Trophoblast cell (in vitro differentiated cells and primary cell): ENCODE measurements around the gene GKN2. TPM values are rescaled to one million over a fixed set of nuclear protein-coding genes. Genes with fewer than 3 reads are reported as not detected.

Source experiments
- DNase-seq, 2 donors: peaks; one replicate each; pipeline ENCODE4 v3.0.0-alpha.2; 2016
- H2AFZ ChIP-seq: 2 replicates; pipeline ENCODE4 v1.6.1; 2013; ENCODE audit warnings: low read length, moderate library complexity, mild to moderate bottlenecking; ENCODE audit not compliant: insufficient read depth, poor library complexity
- H2AK5ac ChIP-seq: 2 replicates; pipeline ENCODE4 v1.6.1; 2013; ENCODE audit warnings: mild to moderate bottlenecking, low read length
- H2BK120ac ChIP-seq: 2 replicates; pipeline ENCODE4 v1.6.1; 2013; ENCODE audit warnings: low read length, mild to moderate bottlenecking, moderate library complexity; ENCODE audit not compliant: insufficient read depth, poor library complexity
- H2BK12ac ChIP-seq: 2 replicates; pipeline ENCODE4 v1.6.1; 2013; ENCODE audit warnings: mild to moderate bottlenecking, low read length, moderate library complexity
- H2BK5ac ChIP-seq: 2 replicates; pipeline ENCODE4 v1.6.1; 2013; ENCODE audit warnings: low read length, low read depth, moderate library complexity, mild to moderate bottlenecking; ENCODE audit not compliant: poor library complexity
- H3K14ac ChIP-seq: 2 replicates; pipeline ENCODE4 v1.6.1; 2013; ENCODE audit warnings: mild to moderate bottlenecking, low read length
- H3K18ac ChIP-seq: 2 replicates; pipeline ENCODE4 v1.6.1; 2013; ENCODE audit warnings: mild to moderate bottlenecking, low read length
- H3K23ac ChIP-seq: 2 replicates; pipeline ENCODE4 v1.6.1; 2013; ENCODE audit warnings: low read length
- H3K27ac ChIP-seq: 2 replicates; pipeline ENCODE4 v1.5.1; 2013; ENCODE audit warnings: low read depth, mild to moderate bottlenecking, inconsistent platforms, low read length, moderate library complexity
- H3K27me3 ChIP-seq: 2 replicates; pipeline ENCODE4 v1.6.1; 2013; ENCODE audit warnings: inconsistent platforms, mild to moderate bottlenecking, low read length, moderate library complexity; ENCODE audit not compliant: insufficient read depth
- H3K36me3 ChIP-seq, 2 experiments: 1 replicate in 1 of 2; 2 replicates in 1 of 2; pipeline ENCODE4 v1.6.1; 2013; ENCODE audit warnings: low read length in 2 of 2, mild to moderate bottlenecking in 2 of 2, moderate library complexity in 1 of 2; ENCODE audit not compliant: insufficient read depth in 2 of 2, control insufficient read depth in 1 of 2
- H3K4ac ChIP-seq: 2 replicates; pipeline ENCODE4 v1.6.1; 2013; ENCODE audit warnings: low read depth, mild to moderate bottlenecking, low read length, moderate library complexity
- H3K4me1 ChIP-seq, 2 experiments: 1 replicate in 1 of 2; 2 replicates in 1 of 2; pipeline ENCODE4 v1.6.1; 2013; ENCODE audit warnings: low read length in 2 of 2, mild to moderate bottlenecking in 2 of 2, moderate library complexity in 1 of 2; ENCODE audit not compliant: insufficient read depth in 2 of 2, control insufficient read depth in 1 of 2
- H3K4me2 ChIP-seq: 2 replicates; pipeline ENCODE4 v1.6.1; 2013; ENCODE audit warnings: inconsistent platforms, mild to moderate bottlenecking, low read length, moderate library complexity
- H3K4me3 ChIP-seq: 2 replicates; pipeline ENCODE4 v1.5.1; 2013; ENCODE audit warnings: mild to moderate bottlenecking, low read depth, low read length, inconsistent platforms
- H3K79me1 ChIP-seq: one replicate; pipeline ENCODE4 v1.6.1; 2013; ENCODE audit warnings: low read length
- H3K79me2 ChIP-seq: 2 replicates; pipeline ENCODE4 v1.6.1; 2013; ENCODE audit warnings: low read length, mild to moderate bottlenecking; ENCODE audit not compliant: control insufficient read depth, insufficient read depth, poor library complexity
- H3K9ac ChIP-seq: 2 replicates; pipeline ENCODE4 v1.6.1; 2013; ENCODE audit warnings: mild to moderate bottlenecking, low read length
- H3K9me3 ChIP-seq: 2 replicates; pipeline ENCODE4 v1.6.1; 2013; ENCODE audit warnings: low read depth, mild to moderate bottlenecking, control low read depth, inconsistent platforms, low read length; ENCODE audit not compliant: insufficient read depth
- H4K12ac ChIP-seq: 2 replicates; pipeline ENCODE4 v1.6.1; 2013; ENCODE audit warnings: low read depth, mild to moderate bottlenecking, low read length, moderate library complexity
- H4K8ac ChIP-seq: 2 replicates; pipeline ENCODE4 v1.6.1; 2013; ENCODE audit warnings: low read depth, mild to moderate bottlenecking, low read length, moderate library complexity
- H4K91ac ChIP-seq: one replicate; pipeline ENCODE4 v1.6.1; 2013; ENCODE audit warnings: low read depth, mild to moderate bottlenecking, low read length, moderate library complexity
- WGBS: extraction: QIAGEN DNeasy Blood & Tissue Kit; methylation state at CpG from one replicate; pipeline ENCODE4 v1.1.7; 2013; ENCODE audit warnings: missing lambda C conversion rate; ENCODE audit not compliant: insufficient read length, insufficient coverage; ENCODE audit errors: extremely low coverage; 5-methylcytosine and 5-hydroxymethylcytosine counted together
- polyA plus RNA-seq: library from polyadenylated mRNA; stranded (reverse); fragments of 200-250 nt; gene quantifications from 2 replicates; pipeline ENCODE4 v1.2.3, GENCODE V29; 2013

Gene GKN2
- not detected in 2 replicates for polyA plus RNA-seq

DNA sequence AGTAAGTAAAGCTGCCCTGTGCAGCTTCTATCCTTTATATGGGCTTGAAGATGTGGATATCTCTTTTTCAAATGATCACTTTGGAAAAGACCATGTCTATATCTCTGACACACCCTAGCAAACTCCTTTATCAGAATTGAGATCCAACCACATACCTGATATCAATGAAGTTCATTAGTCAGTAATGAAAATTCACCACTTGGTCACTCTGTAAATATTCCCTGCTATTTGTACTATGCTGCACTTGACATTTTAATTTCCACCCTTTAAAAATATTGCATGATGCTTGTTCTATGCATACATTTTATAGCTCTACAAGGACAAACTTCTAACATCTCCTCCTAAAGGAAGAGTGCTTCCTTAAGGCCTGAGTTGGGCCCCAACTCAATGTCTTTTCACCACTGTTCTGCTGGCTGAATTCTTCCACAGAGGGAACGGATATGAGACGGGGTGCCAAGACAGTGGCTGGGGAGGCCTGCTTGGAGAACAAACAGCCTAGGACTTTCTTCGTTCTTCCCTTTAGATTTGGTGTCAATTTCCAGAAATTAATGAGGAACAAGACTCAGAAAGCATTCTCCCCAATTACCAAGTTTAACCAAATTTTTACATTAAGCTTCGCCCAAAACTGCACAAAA, at the start of gene GKN2:
GKN2 (minus strand) TSS at position 7 of the 635 bp plus-strand sequence. CDS start 32 bp downstream, outside the sequence.
- H4K8ac ChIP-seq = no peak within 1 kb of the TSS
- H2AFZ ChIP-seq = no peak within 1 kb of the TSS
- H3K18ac ChIP-seq = no peak within 1 kb of the TSS
- H2BK120ac ChIP-seq = no peak within 1 kb of the TSS
- H3K4me3 ChIP-seq = no peak within 1 kb of the TSS
- H3K36me3 ChIP-seq = no peaks in the 10 kb centered on the region
- no peak within 1 kb of the TSS for H2AK5ac ChIP-seq
- H4K91ac ChIP-seq = no peak within 1 kb of the TSS
- H3K4me2 ChIP-seq = no peak within 1 kb of the TSS
- no peak within 1 kb of the TSS for H2BK5ac ChIP-seq
- H2BK12ac ChIP-seq = no peak within 1 kb of the TSS
- no peaks in the 10 kb centered on the region for H3K4me1 ChIP-seq
- no peak within 1 kb of the TSS for H3K27ac ChIP-seq
- no peak within 1 kb of the TSS for H3K9ac ChIP-seq
- no peak within 1 kb of the TSS for H3K14ac ChIP-seq
- H3K79me2 ChIP-seq = no peaks in the 10 kb centered on the region
- no peaks in the 10 kb centered on the region for H3K27me3 ChIP-seq
- H4K12ac ChIP-seq = no peak within 1 kb of the TSS
- H3K79me1 ChIP-seq = no peaks in the 10 kb centered on the region
- H3K23ac ChIP-seq = no peak within 1 kb of the TSS
- no peak for DNase-seq
- no peaks in the 10 kb centered on the region for H3K9me3 ChIP-seq
- no CpG with 5 or more reads among the region's 4 CpGs for WGBS
- no peak within 1 kb of the TSS for H3K4ac ChIP-seq

- H3K9me3 ChIP-seq = no peaks in the 10 kb centered on the region
- H3K4ac ChIP-seq = no peak overlapping the region
- H4K8ac ChIP-seq = no peak overlapping the region
Measured at GRCh38 chr2:69001879-69002278, 49.2 kb upstream of the GKN2 start.

DNA sequence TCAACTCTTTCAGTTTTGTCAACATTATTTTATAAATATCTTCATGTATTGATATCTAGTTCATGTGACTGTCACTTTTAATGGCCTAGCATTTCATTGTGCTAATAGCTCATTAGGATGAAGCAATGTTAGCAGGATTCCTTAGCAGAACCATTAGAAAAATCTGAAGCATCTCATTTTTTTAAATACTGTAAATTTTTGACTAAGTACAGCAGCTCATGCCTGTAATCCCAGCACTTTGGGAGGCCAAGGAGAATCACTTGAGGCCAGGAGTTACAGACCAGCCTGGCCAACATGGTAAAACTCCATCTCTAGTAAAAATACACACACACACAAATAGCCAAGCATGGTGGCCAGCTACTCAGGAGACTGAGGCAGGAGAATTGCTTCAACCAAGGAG, 44.7 kb upstream of the GKN2 start:
- peak in 1 of 2 donors; percentile 77 for DNase-seq
- Histone ChIP-seq H4K8ac (no peak overlapping the region), H2BK12ac (no peak overlapping the region), H3K9ac (no peak overlapping the region), H3K4me2 (no peak overlapping the region), H2AFZ (no peak overlapping the region), H3K4me1 (no peaks in the 10 kb centered on the region), H3K4me3 (no peak overlapping the region), H3K36me3 (no peaks in the 10 kb centered on the region), H3K23ac (no peak overlapping the region), H4K91ac (no peak overlapping the region), H3K9me3 (peaks cover 2% of the 10 kb centered on the region), H3K27me3 (no peaks in the 10 kb centered on the region), H2AK5ac (no peak overlapping the region), H3K18ac (no peak overlapping the region), H3K14ac (no peak overlapping the region), H3K4ac (no peak overlapping the region), H2BK120ac (no peak overlapping the region), H2BK5ac (no peak overlapping the region), H4K12ac (no peak overlapping the region), H3K79me1 (no peaks in the 10 kb centered on the region), H3K27ac (no peak overlapping the region), H3K79me2 (no peaks in the 10 kb centered on the region)

More at GRCh38 chr2:69001879-69002278, 49.2 kb upstream of the GKN2 start:
- DNase-seq = no peak
- no peak overlapping the region for H3K9ac ChIP-seq
- H2BK12ac ChIP-seq = no peak overlapping the region
- no peak overlapping the region for H3K14ac ChIP-seq
- H4K12ac ChIP-seq = no peak overlapping the region
- H3K27ac ChIP-seq = no peak overlapping the region
- no peak overlapping the region for H2BK5ac ChIP-seq
- H4K91ac ChIP-seq = no peak overlapping the region
- no peak overlapping the region for H3K4me3 ChIP-seq
- no peak overlapping the region for H3K23ac ChIP-seq
- no peak overlapping the region for H3K18ac ChIP-seq
- H3K4me2 ChIP-seq = no peak overlapping the region
- H2AK5ac ChIP-seq = no peak overlapping the region
- H3K79me2 ChIP-seq = no peaks in the 10 kb centered on the region
- H2BK120ac ChIP-seq = no peak overlapping the region
- H3K27me3 ChIP-seq = no peaks in the 10 kb centered on the region
- H3K4me1 ChIP-seq = no peaks in the 10 kb centered on the region
- H2AFZ ChIP-seq = no peak overlapping the region
- H3K36me3 ChIP-seq = no peaks in the 10 kb centered on the region
- no peaks in the 10 kb centered on the region for H3K79me1 ChIP-seq

- Histone ChIP-seq H3K4me1 (no peaks in the 10 kb centered on the region), H2BK12ac (no peak overlapping the region), H3K9me3 (peaks cover 2% of the 10 kb centered on the region), H3K27me3 (no peaks in the 10 kb centered on the region), H3K23ac (no peak overlapping the region), H3K4me2 (no peak overlapping the region), H3K27ac (no peak overlapping the region), H3K14ac (no peak overlapping the region), H3K79me2 (no peaks in the 10 kb centered on the region), H3K79me1 (no peaks in the 10 kb centered on the region), H3K4me3 (no peak overlapping the region), H2BK120ac (no peak overlapping the region), H3K36me3 (no peaks in the 10 kb centered on the region), H4K8ac (no peak overlapping the region), H4K91ac (no peak overlapping the region), H3K18ac (no peak overlapping the region), H2AFZ (no peak overlapping the region), H4K12ac (no peak overlapping the region), H3K4ac (no peak overlapping the region), H2BK5ac (no peak overlapping the region), H2AK5ac (no peak overlapping the region), H3K9ac (no peak overlapping the region)
- no CpG with 5 or more reads among the region's 3 CpGs for WGBS
- peak in 1 of 2 donors; percentile 88 for DNase-seq
Measured at GRCh38 chr2:68995916-68996315, 43.2 kb upstream of the GKN2 start.
